GM19324 (cell line): ENCODE measurements around the gene PICALM.

Experiments used
- ATAC-seq: cut with Tn5 transposase; IDR thresholded peaks from one replicate; pipeline ENCODE4 v1.9.1; 2021; ENCODE audit warnings: mild to moderate bottlenecking, moderate library complexity; ENCODE audit not compliant: unreplicated experiment, low FRiP score

PICALM gene

DNA sequence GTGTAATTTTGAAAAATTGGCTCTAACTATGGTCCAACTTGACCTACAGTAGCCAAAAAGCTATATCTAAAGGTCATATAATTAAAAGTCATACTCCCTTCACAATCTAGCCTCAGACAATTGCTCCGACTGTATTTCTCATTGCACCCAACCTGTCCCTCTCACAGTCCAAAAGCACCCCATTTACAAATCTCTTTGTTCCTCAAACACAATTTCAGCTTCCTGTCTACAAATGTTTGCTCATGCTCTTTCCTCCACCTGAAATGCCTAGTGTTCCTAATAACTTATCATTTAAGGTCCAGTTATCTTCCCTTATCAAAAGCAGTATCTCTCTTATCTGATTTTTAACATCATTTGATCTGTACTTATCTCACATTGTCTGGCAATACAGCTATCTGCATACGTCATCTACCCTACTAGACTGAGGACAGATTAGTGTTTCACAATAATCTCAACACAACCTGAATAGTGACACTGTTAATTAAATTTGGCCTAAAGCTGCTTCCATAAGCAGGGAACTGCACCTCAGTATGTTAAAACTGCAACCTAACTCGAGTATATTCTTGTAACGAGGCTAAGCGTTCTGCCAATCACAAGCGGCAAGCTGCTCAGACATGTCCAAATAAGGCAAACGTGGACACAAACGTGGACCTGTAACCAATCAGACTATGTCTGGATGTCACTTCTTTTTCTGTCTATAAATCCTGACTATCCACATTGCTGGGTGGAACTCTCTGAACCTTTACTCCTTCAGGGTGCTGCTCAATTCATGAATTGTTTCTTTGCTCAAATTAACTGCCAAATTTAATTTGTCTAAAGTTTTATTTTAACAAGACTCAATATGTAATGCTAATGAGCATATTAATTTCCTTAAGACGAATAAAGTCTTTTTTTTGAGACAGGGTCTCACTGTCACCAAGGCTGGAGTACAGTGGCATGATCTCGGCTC lies 15.9 kb downstream of the PICALM start:
- ATAC-seq, result no peak

DNA sequence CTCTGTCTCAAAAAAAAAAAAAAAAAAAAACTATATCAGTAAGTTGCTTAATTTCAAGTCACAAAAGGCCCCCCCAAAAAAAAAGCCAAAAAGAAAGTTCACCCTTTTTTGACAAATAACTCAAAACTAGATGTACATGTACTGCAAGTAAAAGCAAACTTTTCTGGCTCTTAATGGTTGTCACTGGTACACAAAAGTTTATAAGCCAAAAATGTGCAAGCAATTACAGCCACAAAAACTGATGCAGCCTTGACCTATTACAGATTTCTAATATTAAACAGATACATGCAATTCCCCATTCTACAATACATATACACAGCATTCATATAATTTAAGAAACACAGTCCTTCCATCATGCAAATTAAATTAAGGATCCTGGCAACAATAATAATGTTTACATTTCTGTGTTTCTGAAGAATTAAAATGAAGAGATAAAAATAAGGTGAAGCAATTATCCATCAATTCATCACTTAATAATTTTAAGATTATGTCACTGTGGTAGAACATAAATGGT lies 18.6 kb downstream of the PICALM start:
- ATAC-seq, result no peak

DNA sequence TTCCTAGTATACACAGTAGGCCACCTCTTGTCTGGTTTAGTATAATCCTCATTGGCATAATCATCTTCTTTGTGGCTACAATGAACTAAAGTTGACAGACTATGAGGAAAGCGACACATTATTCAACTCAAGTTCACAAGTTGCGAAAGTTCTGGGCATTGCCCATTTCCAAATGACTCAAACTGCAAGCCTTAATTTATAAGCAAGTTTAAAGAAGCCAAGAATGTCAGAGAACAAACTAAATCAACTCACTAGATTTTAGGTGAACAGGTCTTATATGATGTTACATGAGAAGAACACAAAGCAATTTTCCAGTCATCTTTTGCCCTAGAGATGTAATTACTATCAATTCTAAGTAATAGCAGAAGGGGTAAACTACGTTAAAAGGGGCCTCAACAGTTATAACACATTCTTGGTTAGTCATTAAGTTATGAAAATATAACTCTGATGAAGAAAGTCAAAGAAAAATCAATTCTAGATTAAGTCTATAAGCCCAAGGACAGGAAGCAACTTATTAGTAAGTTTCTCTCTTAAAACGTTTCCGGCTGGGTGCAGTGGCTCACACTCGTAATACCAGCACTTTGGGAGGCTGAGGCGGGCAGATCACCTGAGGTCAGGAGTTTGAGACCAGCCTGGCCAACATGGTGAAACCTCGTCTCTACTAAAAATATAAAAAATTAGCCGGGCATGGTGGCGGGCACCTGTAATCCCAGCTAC lies 21.5 kb downstream of the PICALM start:
- ATAC-seq, result no peak

- ATAC-seq, result no peak
These were observed 22.8 kb downstream of the PICALM start for GRCh38 chr11:86046116-86046515.

DNA sequence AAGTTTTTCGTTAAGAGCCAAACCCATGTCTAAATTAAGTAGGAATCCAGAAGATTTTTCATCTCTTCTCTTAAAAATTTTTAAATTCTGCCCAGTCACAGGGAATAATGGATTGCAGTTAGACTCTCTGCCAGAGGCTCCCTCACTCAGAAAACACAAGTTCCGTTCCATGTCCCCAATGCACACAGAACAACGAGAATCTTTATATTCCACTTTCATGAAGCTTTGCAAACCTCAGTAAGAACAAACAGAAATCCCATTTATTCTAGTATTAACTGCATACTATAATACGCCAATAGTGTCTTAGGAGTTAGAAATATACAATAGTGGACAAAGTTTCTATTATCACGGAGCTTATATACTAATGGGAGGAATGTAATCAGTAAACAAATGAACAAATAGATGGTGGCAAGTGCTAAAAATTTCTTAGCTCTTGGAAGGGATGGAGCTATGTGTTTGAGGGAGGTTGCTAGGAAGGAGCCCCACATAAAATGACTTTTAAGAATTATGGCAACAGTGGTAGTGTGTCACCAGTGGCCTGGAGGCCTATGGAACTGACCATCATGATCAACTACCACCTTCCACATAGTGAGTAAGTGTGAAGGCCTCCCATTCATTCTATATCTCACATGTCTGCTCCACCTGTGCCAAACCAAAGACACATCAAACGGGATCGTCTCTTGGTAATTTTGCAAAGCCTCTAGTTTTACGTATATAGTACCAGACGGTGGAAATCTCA lies 24.9 kb downstream of the PICALM start:
- no peak for ATAC-seq

DNA sequence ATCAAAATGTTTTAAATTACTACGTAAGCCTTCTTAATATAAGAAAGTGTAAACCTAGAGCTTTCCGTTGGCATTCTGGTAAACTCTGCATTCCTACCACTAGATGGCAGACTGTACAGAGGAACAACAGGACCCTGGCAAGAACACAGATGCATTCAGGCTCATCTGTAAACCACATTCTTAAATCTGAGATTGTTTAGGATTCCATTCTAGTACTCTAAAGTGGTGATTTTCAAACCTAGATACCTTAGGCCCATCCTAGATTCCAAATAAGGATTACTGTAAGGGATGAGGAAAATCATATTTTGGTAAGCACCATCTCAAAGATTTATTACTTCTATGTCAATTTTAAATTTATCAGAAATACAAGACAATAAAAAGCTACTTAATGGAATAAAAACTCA lies 26.9 kb downstream of the PICALM start:
- ATAC-seq, result peak; percentile 50

DNA sequence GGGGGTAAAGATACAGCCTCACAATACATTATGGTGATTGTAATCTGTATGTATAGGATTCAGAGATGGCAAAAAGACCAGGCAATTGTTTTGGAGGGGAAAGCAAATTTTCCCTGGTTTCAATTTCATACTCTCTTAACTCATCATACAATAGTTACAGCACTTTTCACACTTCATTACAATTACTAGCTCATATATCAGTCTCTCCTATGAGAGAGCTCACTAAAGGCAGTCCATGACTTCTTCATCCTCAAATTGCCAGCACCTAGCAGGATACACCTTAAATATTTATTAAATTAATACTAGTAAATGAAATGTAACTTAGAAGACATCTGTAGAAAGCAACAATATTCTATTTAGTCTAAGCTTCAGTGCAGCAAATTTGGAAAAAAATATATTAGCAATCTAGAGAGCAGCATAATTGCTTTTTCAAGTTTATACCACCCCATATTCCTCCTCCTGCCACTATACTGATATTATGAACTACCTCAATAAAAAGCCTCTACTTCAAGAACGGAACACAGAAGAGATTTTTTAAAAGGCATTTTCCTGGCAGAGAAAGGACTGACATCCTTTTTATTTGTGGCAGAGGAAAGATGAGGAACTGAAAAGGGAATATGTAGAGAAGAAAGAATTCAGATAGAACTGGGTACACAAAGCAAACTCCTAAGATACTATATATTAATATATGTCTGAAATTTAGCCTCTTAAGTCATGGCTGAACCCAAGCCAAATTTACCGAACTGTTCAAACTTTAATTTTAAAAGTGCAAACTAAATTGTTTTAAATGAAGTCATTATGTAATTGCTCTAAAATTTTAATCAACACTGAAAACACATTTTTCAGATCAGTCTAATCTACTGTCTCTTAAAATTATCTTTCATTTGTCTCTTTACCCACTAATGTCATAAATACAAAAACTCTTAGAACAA lies 27.7 kb downstream of the PICALM start:
- no peak for ATAC-seq

DNA sequence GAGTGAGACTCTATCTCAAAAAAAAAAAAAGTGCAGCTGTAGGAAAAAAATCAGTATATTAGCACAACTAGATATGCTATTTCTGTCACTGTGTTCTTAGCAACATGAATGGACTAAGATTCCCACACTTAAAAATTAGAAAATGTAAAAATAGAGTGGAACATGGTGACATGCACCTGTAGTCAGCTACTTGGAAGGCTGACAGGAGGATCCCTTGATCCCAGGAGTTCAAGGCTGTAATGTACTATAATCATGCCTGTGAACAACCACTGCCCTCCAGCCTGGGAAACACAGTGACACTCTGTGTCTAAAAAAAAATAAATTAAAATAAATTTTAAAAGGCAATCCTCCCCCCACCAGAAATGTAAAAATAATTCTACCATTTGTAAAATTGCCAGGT lies 29.8 kb downstream of the PICALM start:
- no peak for ATAC-seq

GRCh38 chr11:86037743-86038142 lies 31.1 kb downstream of the PICALM start:
- ATAC-seq, result no peak

- ATAC-seq, result no peak
These were observed 33.0 kb downstream of the PICALM start for GRCh38 chr11:86035920-86036319.

GRCh38 chr11:86035164-86035563 lies 33.7 kb downstream of the PICALM start:
- ATAC-seq, result no peak

- ATAC-seq, result no peak
These were observed 34.2 kb downstream of the PICALM start for GRCh38 chr11:86034710-86035109.

DNA sequence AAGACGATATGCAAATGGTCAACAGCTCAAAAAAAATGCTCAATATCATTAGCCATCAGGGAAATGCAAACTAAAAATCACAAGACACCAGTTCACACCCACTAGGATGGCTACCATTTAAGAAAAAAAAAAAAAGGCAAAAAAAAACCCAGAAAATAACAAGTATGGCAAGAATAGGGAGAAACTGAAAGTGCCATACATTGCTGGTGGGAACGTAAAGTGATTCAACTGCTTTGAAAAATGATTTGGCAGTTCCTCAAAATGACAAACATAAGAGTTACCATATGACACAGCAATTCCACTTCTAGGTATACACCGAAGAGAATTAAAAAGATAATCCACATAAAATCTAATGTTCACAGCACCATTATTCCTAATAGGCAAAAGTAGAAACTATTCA lies 47.5 kb downstream of the PICALM start:
- ATAC-seq, result no peak

DNA sequence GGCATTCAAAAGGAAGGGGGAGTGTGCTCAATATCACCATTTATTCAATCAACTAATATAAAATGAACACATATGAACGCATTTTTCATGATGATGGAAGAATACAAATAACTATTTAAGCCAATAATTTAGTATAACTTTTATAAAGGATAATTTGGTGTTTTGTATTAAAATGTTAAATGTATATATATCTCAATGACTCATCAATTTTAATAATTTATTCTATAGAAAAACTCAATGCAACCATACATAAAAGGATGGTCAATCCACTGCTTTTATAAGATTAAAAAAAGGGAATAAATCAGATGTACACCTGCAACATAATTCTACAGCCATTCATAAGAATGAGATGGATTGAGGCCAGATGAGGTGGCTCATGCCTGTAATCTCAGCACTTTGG lies 50.6 kb downstream of the PICALM start:
- ATAC-seq, result no peak

DNA sequence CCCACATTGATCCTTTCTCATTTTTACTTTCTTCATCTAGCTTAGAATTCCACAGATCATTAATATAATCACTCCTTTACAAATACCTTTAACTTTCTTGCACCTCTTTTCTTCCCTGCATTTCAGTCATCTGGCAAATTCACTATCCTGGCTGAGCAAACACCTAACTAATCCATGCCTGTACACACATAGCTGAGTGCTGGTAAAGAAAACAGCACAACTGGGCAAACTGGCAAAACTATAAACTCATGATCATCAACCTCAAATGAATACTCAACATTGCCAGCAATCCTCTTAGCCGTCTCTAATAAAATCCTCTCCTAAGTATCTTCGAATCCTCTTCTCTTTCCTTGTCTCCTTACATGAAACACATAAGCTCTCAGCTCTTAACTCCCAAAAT lies 52.4 kb downstream of the PICALM start:
- ATAC-seq, result no peak

DNA sequence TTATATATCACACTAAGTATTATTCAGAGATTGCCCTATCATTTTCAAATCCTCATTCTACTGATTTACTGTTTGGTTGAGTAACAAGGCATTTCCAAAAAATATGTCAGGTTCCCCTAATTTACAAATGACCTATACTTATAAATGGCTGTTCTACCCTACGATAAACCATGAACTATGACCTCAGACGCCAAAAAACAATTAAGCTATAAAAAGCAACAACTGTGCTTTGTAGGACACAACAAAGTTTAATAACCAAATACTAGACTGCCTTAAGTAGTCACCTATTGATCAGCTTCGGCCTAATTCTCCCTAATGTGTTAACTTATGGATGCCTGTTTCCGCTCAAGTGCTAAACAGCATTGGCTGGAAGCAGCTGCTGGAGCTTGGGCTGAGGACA lies 53.2 kb downstream of the PICALM start:
- no peak for ATAC-seq

GRCh38 chr11:86014221-86014620 lies 54.7 kb downstream of the PICALM start:
- no peak for ATAC-seq

GRCh38 chr11:86013713-86014112 lies 55.2 kb downstream of the PICALM start:
- no peak for ATAC-seq

DNA sequence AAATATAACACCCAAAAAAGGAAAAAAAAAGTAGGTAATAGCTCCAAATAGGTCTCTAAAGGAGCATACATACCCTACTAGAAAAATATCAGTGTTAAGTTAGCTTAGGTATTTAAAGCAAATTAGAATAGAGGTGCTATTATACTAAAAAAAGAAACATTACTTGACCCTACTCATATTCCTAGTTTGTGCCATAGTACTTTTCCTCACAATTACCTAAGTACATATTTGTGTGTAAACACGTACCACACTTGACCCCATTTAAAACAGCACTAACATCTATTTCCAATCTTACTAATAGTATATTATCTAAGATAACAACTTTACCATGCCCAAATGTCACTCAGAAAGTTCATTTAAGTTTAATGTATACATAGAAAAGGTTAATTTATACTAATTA lies 57.7 kb downstream of the PICALM start:
- ATAC-seq, result no peak

GRCh38 chr11:86003654-86004053 lies 65.2 kb downstream of the PICALM start:
- ATAC-seq, result no peak
